Germinal center (tissue), 1 donor: ENCODE data around the gene SUFU.

ENCODE experiments used
- DNase-seq: peaks from one replicate; pipeline ENCODE4 v3.0.0; 2012; ENCODE audit warnings: mixed read lengths, low spot score

Gene SUFU

GRCh38 chr10:102673819-102674511 lies 170.2 kb downstream of the SUFU start:
- no peak for DNase-seq

GRCh38 chr10:102674566-102674965 lies 170.8 kb downstream of the SUFU start:
- DNase-seq, result no peak

- no peak for DNase-seq
Measured at GRCh38 chr10:102675011-102675665, 171.4 kb downstream of the SUFU start.

GRCh38 chr10:102675666-102676533 lies 172.1 kb downstream of the SUFU start:
- no peak for DNase-seq

DNA sequence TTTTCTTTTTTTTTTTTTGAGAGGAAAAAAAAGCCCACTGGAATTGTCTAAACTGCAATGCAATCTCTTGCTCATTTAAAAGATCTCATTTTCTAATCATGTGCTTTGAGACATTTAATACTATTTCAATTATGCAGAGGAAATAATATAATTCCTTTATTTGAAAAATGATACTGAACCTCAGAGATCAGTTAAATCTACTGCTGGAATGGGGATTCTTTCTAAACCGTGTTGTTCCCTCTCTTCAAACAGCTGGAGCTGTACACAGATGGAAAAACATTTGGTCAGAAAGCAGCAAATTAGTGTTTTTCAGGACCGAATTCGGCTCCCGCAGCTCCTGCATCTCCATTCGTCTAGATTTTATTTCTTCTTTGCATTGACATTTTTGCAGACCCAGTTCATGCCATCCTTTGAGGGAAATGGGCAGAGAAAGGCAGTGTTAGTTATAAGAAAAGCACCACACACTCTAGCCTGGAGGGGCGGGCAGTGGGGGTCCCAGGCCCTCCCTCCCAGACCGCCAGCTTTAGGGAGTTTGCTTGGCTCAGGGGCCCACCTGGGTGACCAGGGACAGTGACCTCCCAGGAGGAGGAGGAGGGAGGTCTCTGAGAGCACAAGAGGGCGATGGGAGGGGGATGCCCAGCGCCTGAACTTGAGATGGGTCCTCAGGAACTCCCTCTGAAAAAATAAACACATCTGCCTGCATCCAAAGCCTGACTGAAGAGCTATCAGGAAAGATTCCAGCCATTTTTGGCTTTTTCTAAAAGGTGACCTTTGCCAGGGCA lies 173.0 kb downstream of the SUFU start:
- no peak for DNase-seq

GRCh38 chr10:102677331-102678067 lies 173.7 kb downstream of the SUFU start:
- DNase-seq, result no peak

DNA sequence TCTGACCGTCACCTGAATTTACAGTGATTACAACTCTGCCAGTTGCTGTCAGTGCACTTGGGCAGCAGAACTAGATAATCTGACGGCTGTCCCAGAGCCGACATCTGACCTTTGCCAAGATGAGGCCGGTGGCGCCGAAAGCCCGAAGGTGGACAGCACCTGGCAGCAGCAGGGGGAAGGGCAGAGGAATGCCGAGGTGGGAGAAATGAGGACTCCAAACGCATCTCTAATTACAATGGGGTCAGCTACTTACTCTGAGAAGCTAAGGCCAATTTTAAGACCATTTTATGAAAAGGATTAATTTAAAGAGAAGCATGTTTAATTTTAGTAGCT lies 174.3 kb downstream of the SUFU start:
- no peak for DNase-seq

GRCh38 chr10:102678842-102679289 lies 175.1 kb downstream of the SUFU start:
- no peak for DNase-seq

GRCh38 chr10:102679596-102679995 lies 175.8 kb downstream of the SUFU start:
- DNase-seq, result no peak

DNA sequence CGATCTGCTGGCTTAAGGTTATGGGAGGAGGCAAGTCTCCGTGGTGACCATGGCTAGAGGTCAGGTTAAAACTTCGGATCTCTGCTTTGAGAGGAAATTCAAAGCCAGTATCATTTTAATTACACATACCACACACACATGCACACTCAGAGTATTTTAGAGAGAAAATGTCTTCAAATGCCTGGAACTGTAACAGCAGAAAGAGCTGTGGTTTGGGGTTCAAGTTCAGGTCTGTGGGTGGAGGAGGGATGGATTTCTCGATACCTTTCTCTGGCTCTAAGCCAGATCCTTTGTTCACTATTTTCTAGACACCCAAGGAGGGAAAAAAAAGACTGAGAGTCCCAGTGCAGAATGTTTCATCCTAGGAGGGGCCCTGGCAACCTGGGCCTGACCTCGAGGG lies 177.9 kb downstream of the SUFU start:
- DNase-seq, result no peak

- DNase-seq, result no peak
Measured at GRCh38 chr10:102682416-102682815, 178.6 kb downstream of the SUFU start.

- DNase-seq, result no peak
Measured at GRCh38 chr10:102682981-102683380, 179.2 kb downstream of the SUFU start.
